HCT116 (cell line): Measurements from ENCODE around the gene KCTD10.

Experiments used
- POLR2A ChIP-seq: IDR thresholded peaks from 2 replicates; pipeline ENCODE4 v1.7.0; 2011; ENCODE audit warnings: borderline replicate concordance; ENCODE audit not compliant: insufficient read depth, insufficient read length; ENCODE audit errors: extremely low read depth
- SP1 ChIP-seq: IDR thresholded peaks from 2 replicates; pipeline ENCODE4 v1.6.1; 2012; ENCODE audit warnings: low read depth
- YY1 ChIP-seq: IDR thresholded peaks from 2 replicates; pipeline ENCODE4 v1.6.1; 2011; ENCODE audit warnings: low read length, low read depth, moderate library complexity, mild to moderate bottlenecking; ENCODE audit not compliant: insufficient replicate concordance; ENCODE audit errors: extremely low read depth
- TF ChIP-seq, protein P1 (sequence below), 3 experiments: fragments of 200-600 bp in 1 of 3; sonication (generic) in 1 of 3; IDR thresholded peaks in 2 of 3; conservative IDR thresholded peaks in 1 of 3; 2 replicates each; pipeline ENCODE4 v1.5.1; 2012 to 2017; ENCODE audit warnings: low read depth in 2 of 3, low read length in 2 of 3, antibody characterized with exemption in 1 of 3, borderline replicate concordance in 1 of 3, control low read depth in 1 of 3, mild to moderate bottlenecking in 1 of 3, mixed read lengths in 1 of 3, mixed run types in 1 of 3, moderate library complexity in 1 of 3; ENCODE audit not compliant: insufficient read depth in 1 of 3

DNA sequence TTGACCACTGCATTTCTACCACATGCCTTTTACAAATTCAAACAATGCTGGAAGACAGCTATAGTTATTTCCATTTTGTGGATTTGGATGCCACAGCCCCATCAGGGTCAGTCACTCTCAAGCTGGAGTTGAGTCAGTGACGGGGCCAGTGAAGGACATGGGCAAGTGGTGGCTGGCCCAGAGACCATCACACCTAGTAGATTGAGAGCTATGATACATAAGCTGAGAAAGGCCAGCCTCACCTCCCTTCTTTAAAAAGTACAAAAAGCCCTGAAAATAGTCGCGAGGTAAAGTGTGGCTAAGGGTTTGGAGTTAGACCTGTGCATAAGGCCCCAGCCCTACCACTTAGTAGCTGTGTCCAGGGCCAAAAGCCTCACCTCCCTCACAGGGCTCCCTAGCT is 4.1 kb downstream of the KCTD10 start:
- no peak for TF ChIP-seq SP1
- TF ChIP-seq, protein P1, sequence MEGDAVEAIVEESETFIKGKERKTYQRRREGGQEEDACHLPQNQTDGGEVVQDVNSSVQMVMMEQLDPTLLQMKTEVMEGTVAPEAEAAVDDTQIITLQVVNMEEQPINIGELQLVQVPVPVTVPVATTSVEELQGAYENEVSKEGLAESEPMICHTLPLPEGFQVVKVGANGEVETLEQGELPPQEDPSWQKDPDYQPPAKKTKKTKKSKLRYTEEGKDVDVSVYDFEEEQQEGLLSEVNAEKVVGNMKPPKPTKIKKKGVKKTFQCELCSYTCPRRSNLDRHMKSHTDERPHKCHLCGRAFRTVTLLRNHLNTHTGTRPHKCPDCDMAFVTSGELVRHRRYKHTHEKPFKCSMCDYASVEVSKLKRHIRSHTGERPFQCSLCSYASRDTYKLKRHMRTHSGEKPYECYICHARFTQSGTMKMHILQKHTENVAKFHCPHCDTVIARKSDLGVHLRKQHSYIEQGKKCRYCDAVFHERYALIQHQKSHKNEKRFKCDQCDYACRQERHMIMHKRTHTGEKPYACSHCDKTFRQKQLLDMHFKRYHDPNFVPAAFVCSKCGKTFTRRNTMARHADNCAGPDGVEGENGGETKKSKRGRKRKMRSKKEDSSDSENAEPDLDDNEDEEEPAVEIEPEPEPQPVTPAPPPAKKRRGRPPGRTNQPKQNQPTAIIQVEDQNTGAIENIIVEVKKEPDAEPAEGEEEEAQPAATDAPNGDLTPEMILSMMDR (IDR thresholded peaks at IDR 0.05 in 2 of 3, conservative IDR thresholded peaks at IDR 0.05 in 1 of 3; ENCODE audit: borderline replicate concordance in 1 of 3, insufficient read depth in 1 of 3, low read depth in 2 of 3, low read length in 2 of 3), result no peak
- TF ChIP-seq POLR2A, result no peak
- TF ChIP-seq YY1, result no peak
